ENCODE data around the gene C1orf50. TPM values are rescaled to one million over a fixed set of nuclear protein-coding genes. Genes with fewer than 3 reads are reported as not detected.

Gene C1orf50
- total RNA-seq, 2 donors from 2014 or later: 2.0 to 2.1 TPM

- intact Hi-C loops (cut with DNase I): no loop called here
- WGBS, 2 donors: 91 to 100% methylated on average over 1 of the region's 1 CpG
- TF ChIP-seq POLR2A (IDR thresholded peaks at IDR 0.05) (no peak), CTCF (IDR thresholded peaks at IDR 0.05) (no peak)
Observed at GRCh38 chr1:42780176-42780575, 13.1 kb downstream of the C1orf50 start.

GRCh38 chr1:42783092-42783491 is 16.0 kb downstream of the C1orf50 start:
- intact Hi-C loops (cut with DNase I): no loop called here
- DNase-seq (no peak), ATAC-seq (no peak)
- Histone ChIP-seq H3K36me3 (replicated peaks in 1 of 2; ENCODE audit: insufficient read depth in 1 of 2, low read depth in 2 of 2) (no peaks in the 10 kb centered on the region), H3K9me3 (no peaks in the 10 kb centered on the region), H3K4me3 (no peak overlapping the region), H3K4me1 (peaks cover 9% of the 10 kb centered on the region), H3K27ac (no peak overlapping the region), H3K27me3 (no peaks in the 10 kb centered on the region)
- TF ChIP-seq POLR2A (IDR thresholded peaks at IDR 0.05) (no peak), CTCF (IDR thresholded peaks at IDR 0.05) (no peak)
- WGBS, 2 donors: 94 to 96% methylated on average over 2 of the region's 2 CpGs

More at GRCh38 chr1:42780176-42780575, 13.1 kb downstream of the C1orf50 start:
- Histone ChIP-seq H3K27ac (no peak overlapping the region), H3K27me3 (no peaks in the 10 kb centered on the region), H3K9me3 (no peaks in the 10 kb centered on the region), H3K36me3 (replicated peaks in 1 of 2; ENCODE audit: insufficient read depth in 1 of 2, low read depth in 2 of 2) (peaks cover 0 to 3% of the 10 kb centered on the region in 2 donors), H3K4me1 (peaks cover 5% of the 10 kb centered on the region), H3K4me3 (no peak overlapping the region)
- DNase-seq (no peak), ATAC-seq (no peak)

- H3K4me3 ChIP-seq: no peak overlapping the region
- intact Hi-C loops (cut with DNase I): no loop called here
- no peaks in the 10 kb centered on the region for H3K9me3 ChIP-seq
- H3K36me3 ChIP-seq (replicated peaks in 1 of 2; ENCODE audit: insufficient read depth in 1 of 2, low read depth in 2 of 2): no peaks in the 10 kb centered on the region
- WGBS, 2 donors: 76 to 94% methylated on average over 13 to 17 of the region's 18 CpGs
- H3K4me1 ChIP-seq: peaks cover 9% of the 10 kb centered on the region
- ATAC-seq (no peak), DNase-seq (no peak)
- TF ChIP-seq POLR2A (IDR thresholded peaks at IDR 0.05): no peak
- no peak for TF ChIP-seq CTCF (IDR thresholded peaks at IDR 0.05)
- no peaks in the 10 kb centered on the region for H3K27me3 ChIP-seq
- H3K27ac ChIP-seq: no peak overlapping the region
Observed at GRCh38 chr1:42784547-42784945, 17.5 kb downstream of the C1orf50 start.

GRCh38 chr1:42784946-42785693 is 18.1 kb downstream of the C1orf50 start, which contains the start of gene TMEM269:
TMEM269 (plus strand) TSS chr1:42784991; CDS start chr1:42789894, 4,903 bp downstream.
- 5 to 17% methylated on average over 30 to 52 of the region's 54 CpGs for WGBS, 2 donors
- H3K27ac ChIP-seq: no peak within 1 kb of the TSS
- H3K4me1 ChIP-seq: peaks cover 9% of the 10 kb centered on the region
- TF ChIP-seq POLR2A (IDR thresholded peaks at IDR 0.05) (no peak), CTCF (IDR thresholded peaks at IDR 0.05) (no peak)
- H3K9me3 ChIP-seq: no peaks in the 10 kb centered on the region
- no peaks in the 10 kb centered on the region for H3K27me3 ChIP-seq
- H3K36me3 ChIP-seq (replicated peaks in 1 of 2; ENCODE audit: insufficient read depth in 1 of 2, low read depth in 2 of 2): no peaks in the 10 kb centered on the region
- no peak within 1 kb of the TSS for H3K4me3 ChIP-seq
- intact Hi-C loops (cut with DNase I): no loop called here
- ATAC-seq: peak; percentile 31
- DNase-seq: peak in 2 of 4 donors; percentile 10 to 20

GRCh38 chr1:42786097-42786496 is 19.0 kb downstream of the C1orf50 start:
- no peak for ATAC-seq

More at GRCh38 chr1:42786097-42786496, 19.0 kb downstream of the C1orf50 start:
- DNase-seq: no peak
- no peaks in the 10 kb centered on the region for H3K36me3 ChIP-seq (replicated peaks in 1 of 2; ENCODE audit: insufficient read depth in 1 of 2, low read depth in 2 of 2)
- H3K4me3 ChIP-seq: no peak overlapping the region
- 84 to 96% methylated on average over 5 of the region's 5 CpGs for WGBS, 2 donors
- H3K4me1 ChIP-seq: peaks cover 9% of the 10 kb centered on the region
- TF ChIP-seq CTCF (IDR thresholded peaks at IDR 0.05): no peak
- no peaks in the 10 kb centered on the region for H3K27me3 ChIP-seq
- no peak overlapping the region for H3K27ac ChIP-seq
- intact Hi-C loops (cut with DNase I): no loop called here
- H3K9me3 ChIP-seq: no peaks in the 10 kb centered on the region

All from body of pancreas (tissue), 4 donors.